ENCODE data around the gene CEP97.

DNA sequence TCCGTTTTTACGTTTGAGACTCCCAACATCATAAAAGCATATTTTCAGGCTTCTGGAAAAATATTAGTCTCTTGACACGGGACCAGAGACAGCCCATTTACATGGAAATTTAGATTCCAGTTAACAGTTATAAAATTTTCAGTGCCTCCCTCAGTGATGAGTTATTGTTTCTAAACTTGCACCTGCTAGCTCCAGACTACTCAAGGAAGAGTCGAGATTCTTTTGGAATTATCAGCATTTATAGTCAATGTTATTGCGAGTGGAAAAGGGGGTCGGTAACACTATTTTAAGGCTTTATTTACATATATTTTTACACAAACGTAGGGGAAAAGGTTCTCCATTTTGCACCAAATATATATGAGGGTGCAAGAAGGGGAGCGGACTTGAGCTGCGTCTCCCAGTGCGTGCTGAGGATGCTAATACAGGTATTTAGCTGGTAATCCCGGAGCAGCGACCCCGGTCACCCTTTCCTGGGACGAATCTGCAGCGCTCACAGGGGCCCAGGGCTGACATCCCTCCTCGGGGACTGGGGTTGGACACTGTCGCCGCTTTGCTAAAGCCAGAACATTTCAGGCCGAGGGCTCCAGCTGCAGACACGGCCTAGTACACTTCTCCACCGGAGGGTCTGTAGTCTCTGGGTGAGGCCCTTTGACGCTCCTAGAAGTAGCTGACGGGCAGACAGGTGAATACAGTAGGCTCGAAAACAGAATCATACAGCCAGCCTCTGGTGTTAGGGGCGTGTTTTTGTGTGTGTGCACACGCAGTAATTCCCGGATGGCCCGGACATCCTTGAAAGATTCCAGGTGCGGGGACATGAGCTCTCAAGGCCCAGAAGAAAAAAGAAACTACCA is 46.8 kb upstream of the CEP97 start:
- TF ChIP-seq, protein P1, sequence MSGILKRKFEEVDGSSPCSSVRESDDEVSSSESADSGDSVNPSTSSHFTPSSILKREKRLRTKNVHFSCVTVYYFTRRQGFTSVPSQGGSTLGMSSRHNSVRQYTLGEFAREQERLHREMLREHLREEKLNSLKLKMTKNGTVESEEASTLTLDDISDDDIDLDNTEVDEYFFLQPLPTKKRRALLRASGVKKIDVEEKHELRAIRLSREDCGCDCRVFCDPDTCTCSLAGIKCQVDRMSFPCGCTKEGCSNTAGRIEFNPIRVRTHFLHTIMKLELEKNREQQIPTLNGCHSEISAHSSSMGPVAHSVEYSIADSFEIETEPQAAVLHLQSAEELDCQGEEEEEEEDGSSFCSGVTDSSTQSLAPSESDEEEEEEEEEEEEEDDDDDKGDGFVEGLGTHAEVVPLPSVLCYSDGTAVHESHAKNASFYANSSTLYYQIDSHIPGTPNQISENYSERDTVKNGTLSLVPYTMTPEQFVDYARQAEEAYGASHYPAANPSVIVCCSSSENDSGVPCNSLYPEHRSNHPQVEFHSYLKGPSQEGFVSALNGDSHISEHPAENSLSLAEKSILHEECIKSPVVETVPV (CRISPR knock-in tag; IDR thresholded peaks at IDR 0.05), result no peak
- TF ChIP-seq OSR1 (CRISPR knock-in tag; IDR thresholded peaks at IDR 0.05) (no peak), SNAI2 (CRISPR knock-in tag; IDR thresholded peaks at IDR 0.05) (no peak), ZFP3 (CRISPR knock-in tag; IDR thresholded peaks at IDR 0.05) (no peak), RARB (CRISPR knock-in tag; IDR thresholded peaks at IDR 0.05) (no peak)
- TF ChIP-seq, protein P2, sequence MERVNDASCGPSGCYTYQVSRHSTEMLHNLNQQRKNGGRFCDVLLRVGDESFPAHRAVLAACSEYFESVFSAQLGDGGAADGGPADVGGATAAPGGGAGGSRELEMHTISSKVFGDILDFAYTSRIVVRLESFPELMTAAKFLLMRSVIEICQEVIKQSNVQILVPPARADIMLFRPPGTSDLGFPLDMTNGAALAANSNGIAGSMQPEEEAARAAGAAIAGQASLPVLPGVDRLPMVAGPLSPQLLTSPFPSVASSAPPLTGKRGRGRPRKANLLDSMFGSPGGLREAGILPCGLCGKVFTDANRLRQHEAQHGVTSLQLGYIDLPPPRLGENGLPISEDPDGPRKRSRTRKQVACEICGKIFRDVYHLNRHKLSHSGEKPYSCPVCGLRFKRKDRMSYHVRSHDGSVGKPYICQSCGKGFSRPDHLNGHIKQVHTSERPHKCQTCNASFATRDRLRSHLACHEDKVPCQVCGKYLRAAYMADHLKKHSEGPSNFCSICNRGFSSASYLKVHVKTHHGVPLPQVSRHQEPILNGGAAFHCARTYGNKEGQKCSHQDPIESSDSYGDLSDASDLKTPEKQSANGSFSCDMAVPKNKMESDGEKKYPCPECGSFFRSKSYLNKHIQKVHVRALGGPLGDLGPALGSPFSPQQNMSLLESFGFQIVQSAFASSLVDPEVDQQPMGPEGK (CRISPR knock-in tag; IDR thresholded peaks at IDR 0.05; ENCODE audit: borderline replicate concordance), result no peak
